ENCODE results near the gene PITX3. TPM values are rescaled to one million over a fixed set of nuclear protein-coding genes. Genes with fewer than 3 reads are reported as not detected.

PITX3 gene
- polyA plus RNA-seq, 1 of the 3 experiments (the other 2 are of a cell fraction): not detected

DNA sequence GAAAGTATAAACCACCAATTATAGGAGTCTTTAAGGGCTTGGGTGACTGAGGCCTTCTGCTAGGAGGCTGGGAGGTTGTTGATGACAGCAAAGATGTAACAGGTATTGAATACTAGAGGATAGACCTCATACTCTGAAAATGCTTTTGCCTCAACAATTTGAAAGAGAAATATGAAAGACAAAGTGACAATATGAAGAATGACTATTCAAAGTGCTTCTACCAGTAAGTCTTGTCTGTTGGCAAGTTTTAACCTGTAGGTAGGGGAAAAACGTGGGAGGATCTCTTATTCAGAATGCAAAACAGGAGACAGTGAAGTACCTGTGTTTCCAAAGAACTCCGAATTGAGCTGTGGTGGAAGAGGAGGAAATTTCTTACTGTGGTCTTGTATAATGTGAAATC lies 42.2 kb upstream of the PITX3 start:
- Histone ChIP-seq H3K4me2 (no peak overlapping the region), H3K27ac (ENCODE audit: low read depth in 2 of 2, low read length in 1 of 2) (no peak overlapping the region), H3K27me3 (ENCODE audit: insufficient read depth) (no peaks in the 10 kb centered on the region), H2AFZ (ENCODE audit: low read depth) (no peak overlapping the region), H3K4me1 (ENCODE audit: control insufficient read depth in 1 of 2, insufficient read depth in 2 of 2, low read depth in 1 of 2, low read length in 1 of 2) (peaks cover 12 to 15% of the 10 kb centered on the region in 2 experiments; a peak in 3 of 4 replicates), H3K36me3 (replicated peaks in 1 of 2; ENCODE audit: control insufficient read depth in 1 of 2, insufficient read depth in 2 of 2, low read length in 1 of 2) (peaks cover 7 to 16% of the 10 kb centered on the region in 2 experiments), H3K9me2 (no peaks in the 10 kb centered on the region), H3K9me3 (no peaks in the 10 kb centered on the region), H4K20me1 (ENCODE audit: insufficient read depth) (peaks cover 22% of the 10 kb centered on the region), H3F3A (replicated peaks; ENCODE audit: insufficient read depth) (peaks cover 13% of the 10 kb centered on the region), H3K9ac (no peak overlapping the region), H3K4me3 (ENCODE audit: low read depth in 2 of 2, low read length in 1 of 2) (no peak overlapping the region), H3K79me2 (ENCODE audit: insufficient read depth) (peaks cover 62% of the 10 kb centered on the region)
- ChIA-PET POLR2A (no interaction called here), CTCF (interaction anchor here (0.6 to 0.7 kb wide), 2 partner anchors 180 to 300 kb away, joined by 3 read pairs; no protein-coding TSS in a partner anchor)
- no peak for DNase-seq
- 91% methylated on average over 2 of the region's 2 CpGs for WGBS (ENCODE audit: low lambda C conversion rate)
- TF ChIP-seq MXI1 (IDR thresholded peaks at IDR 0.05; ENCODE audit: low read depth, low read length) (no peak), RFX5 (IDR thresholded peaks at IDR 0.05; ENCODE audit: low read length) (no peak), GABPA (IDR thresholded peaks at IDR 0.05; ENCODE audit: low read depth) (no peak), CHD2 (IDR thresholded peaks at IDR 0.05; ENCODE audit: low read length, partially characterized antibody) (no peak)

DNA sequence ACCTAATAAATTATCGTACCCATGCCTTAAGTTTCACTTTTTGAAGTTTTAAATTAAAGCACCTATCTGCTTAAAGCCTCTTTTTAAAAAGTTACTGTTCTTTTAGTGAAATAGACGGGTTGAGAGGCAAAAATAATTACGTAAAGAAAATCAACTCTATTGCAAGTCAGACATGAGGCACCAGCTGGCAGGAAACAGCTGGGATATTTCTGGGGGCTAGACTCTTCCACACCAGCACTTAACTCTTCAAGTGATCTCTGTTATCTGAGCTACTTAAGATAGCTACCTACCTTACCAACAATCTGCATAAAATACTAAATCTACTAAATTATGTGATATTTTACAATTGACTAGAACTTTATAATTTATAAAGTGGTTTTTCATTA lies 39.8 kb upstream of the PITX3 start:
- 66% methylated on average over 3 of the region's 3 CpGs for WGBS (ENCODE audit: low lambda C conversion rate)
- H3K79me2 ChIP-seq (ENCODE audit: insufficient read depth): peaks cover 70% of the 10 kb centered on the region

More for the DNA sequence above, 39.8 kb upstream of the PITX3 start:
- Histone ChIP-seq H3K9ac (no peak overlapping the region), H3K27ac (ENCODE audit: low read depth in 2 of 2, low read length in 1 of 2) (peak overlapping the region; percentile 42 to 58; a peak in 2 of 4 replicates), H3K4me2 (peak overlapping the region; percentile 61; the same call in 1 of the 2 replicates), H3K9me3 (no peaks in the 10 kb centered on the region), H3K36me3 (replicated peaks in 1 of 2; ENCODE audit: control insufficient read depth in 1 of 2, insufficient read depth in 2 of 2, low read length in 1 of 2) (peaks cover 5 to 10% of the 10 kb centered on the region in 2 experiments), H3K4me3 (ENCODE audit: low read depth in 2 of 2, low read length in 1 of 2) (peak overlapping the region; percentile 10 to 18; a peak in 2 of 4 replicates), H3K4me1 (ENCODE audit: control insufficient read depth in 1 of 2, insufficient read depth in 2 of 2, low read depth in 1 of 2, low read length in 1 of 2) (peaks cover 12 to 15% of the 10 kb centered on the region in 2 experiments; a peak in 3 of 4 replicates), H3K27me3 (ENCODE audit: insufficient read depth) (no peaks in the 10 kb centered on the region), H3K9me2 (no peaks in the 10 kb centered on the region), H4K20me1 (ENCODE audit: insufficient read depth) (peaks cover 25% of the 10 kb centered on the region), H3F3A (replicated peaks; ENCODE audit: insufficient read depth) (peaks cover 13% of the 10 kb centered on the region), H2AFZ (ENCODE audit: low read depth) (no peak overlapping the region)
- TF ChIP-seq, protein P1, sequence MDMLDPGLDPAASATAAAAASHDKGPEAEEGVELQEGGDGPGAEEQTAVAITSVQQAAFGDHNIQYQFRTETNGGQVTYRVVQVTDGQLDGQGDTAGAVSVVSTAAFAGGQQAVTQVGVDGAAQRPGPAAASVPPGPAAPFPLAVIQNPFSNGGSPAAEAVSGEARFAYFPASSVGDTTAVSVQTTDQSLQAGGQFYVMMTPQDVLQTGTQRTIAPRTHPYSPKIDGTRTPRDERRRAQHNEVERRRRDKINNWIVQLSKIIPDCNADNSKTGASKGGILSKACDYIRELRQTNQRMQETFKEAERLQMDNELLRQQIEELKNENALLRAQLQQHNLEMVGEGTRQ (IDR thresholded peaks at IDR 0.05; ENCODE audit: borderline replicate concordance, low read depth, low read length): no peak
- TF ChIP-seq NRF1 (IDR thresholded peaks at IDR 0.05; ENCODE audit: low read depth, low read length): no peak
- TF ChIP-seq, protein P2, sequence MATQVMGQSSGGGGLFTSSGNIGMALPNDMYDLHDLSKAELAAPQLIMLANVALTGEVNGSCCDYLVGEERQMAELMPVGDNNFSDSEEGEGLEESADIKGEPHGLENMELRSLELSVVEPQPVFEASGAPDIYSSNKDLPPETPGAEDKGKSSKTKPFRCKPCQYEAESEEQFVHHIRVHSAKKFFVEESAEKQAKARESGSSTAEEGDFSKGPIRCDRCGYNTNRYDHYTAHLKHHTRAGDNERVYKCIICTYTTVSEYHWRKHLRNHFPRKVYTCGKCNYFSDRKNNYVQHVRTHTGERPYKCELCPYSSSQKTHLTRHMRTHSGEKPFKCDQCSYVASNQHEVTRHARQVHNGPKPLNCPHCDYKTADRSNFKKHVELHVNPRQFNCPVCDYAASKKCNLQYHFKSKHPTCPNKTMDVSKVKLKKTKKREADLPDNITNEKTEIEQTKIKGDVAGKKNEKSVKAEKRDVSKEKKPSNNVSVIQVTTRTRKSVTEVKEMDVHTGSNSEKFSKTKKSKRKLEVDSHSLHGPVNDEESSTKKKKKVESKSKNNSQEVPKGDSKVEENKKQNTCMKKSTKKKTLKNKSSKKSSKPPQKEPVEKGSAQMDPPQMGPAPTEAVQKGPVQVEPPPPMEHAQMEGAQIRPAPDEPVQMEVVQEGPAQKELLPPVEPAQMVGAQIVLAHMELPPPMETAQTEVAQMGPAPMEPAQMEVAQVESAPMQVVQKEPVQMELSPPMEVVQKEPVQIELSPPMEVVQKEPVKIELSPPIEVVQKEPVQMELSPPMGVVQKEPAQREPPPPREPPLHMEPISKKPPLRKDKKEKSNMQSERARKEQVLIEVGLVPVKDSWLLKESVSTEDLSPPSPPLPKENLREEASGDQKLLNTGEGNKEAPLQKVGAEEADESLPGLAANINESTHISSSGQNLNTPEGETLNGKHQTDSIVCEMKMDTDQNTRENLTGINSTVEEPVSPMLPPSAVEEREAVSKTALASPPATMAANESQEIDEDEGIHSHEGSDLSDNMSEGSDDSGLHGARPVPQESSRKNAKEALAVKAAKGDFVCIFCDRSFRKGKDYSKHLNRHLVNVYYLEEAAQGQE (IDR thresholded peaks at IDR 0.05; ENCODE audit: low read depth, low read length): no peak
- ChIA-PET POLR2A (no interaction called here), CTCF (interaction anchor here (2.0 kb wide), 1 partner anchor 10 kb away, joined by 6 read pairs; no protein-coding TSS in a partner anchor)
- DNase-seq: peak; percentile 36

Data from SK-N-SH (cell line).